ENCODE measurements around the gene PODN.

Gene PODN

GRCh38 chr1:53116933-53117600 is 55.1 kb downstream of the PODN start:
- DNase-seq: no peak

- no peak for DNase-seq
These were observed 55.8 kb downstream of the PODN start for GRCh38 chr1:53117836-53118235.

- DNase-seq: no peak
These were observed 58.6 kb downstream of the PODN start for GRCh38 chr1:53120659-53121058.

GRCh38 chr1:53121319-53122172 is 59.5 kb downstream of the PODN start:
- DNase-seq: peak; percentile 19

- DNase-seq: no peak
These were observed 60.3 kb downstream of the PODN start for GRCh38 chr1:53122201-53122885.

GRCh38 chr1:53122961-53123413 is 61.0 kb downstream of the PODN start:
- DNase-seq: no peak

- DNase-seq: no peak
These were observed 61.6 kb downstream of the PODN start for GRCh38 chr1:53123453-53124140.

GRCh38 chr1:53125122-53125521 is 63.1 kb downstream of the PODN start:
- no peak for DNase-seq

GRCh38 chr1:53125623-53126360 is 63.8 kb downstream of the PODN start:
- DNase-seq: no peak

- no peak for DNase-seq
These were observed 64.5 kb downstream of the PODN start for GRCh38 chr1:53126495-53126894.

GRCh38 chr1:53127546-53127945 is 65.5 kb downstream of the PODN start:
- no peak for DNase-seq

GRCh38 chr1:53128401-53128800 is 66.4 kb downstream of the PODN start:
- no peak for DNase-seq

- no peak for DNase-seq
These were observed 68.0 kb downstream of the PODN start for GRCh38 chr1:53129891-53130597.

- no peak for DNase-seq
These were observed 68.5 kb downstream of the PODN start for GRCh38 chr1:53130598-53130877.

GRCh38 chr1:53130878-53131589 is 69.0 kb downstream of the PODN start:
- DNase-seq: no peak

GRCh38 chr1:53131590-53131938 is 69.6 kb downstream of the PODN start:
- no peak for DNase-seq

- DNase-seq: no peak
These were observed 70.2 kb downstream of the PODN start for GRCh38 chr1:53132176-53132575.

- no peak for DNase-seq
These were observed 71.4 kb downstream of the PODN start for GRCh38 chr1:53133261-53134041.

- DNase-seq: no peak
These were observed 72.1 kb downstream of the PODN start for GRCh38 chr1:53134042-53134485.

Data from NCI-H1092 treated with DMSO at 0.1 percent for 48 hours (cell line).